Ramos (cell line): ENCODE measurements around the gene CEPT1.
"Not testable (repeated sequence)": the region's sequence is repeated elsewhere in the genome, so short reads cannot be mapped to it uniquely, and the experiment has no call there.

Experiments
- in situ Hi-C: fragments of 300-500 bp; cut with MboI; formaldehyde crosslinking; loops from one replicate; pipeline ENCODE4 v1.14.3; 2022; ENCODE audit warnings: low sequenced_read_pairs; ENCODE audit not compliant: unreplicated experiment

The CEPT1 gene

DNA sequence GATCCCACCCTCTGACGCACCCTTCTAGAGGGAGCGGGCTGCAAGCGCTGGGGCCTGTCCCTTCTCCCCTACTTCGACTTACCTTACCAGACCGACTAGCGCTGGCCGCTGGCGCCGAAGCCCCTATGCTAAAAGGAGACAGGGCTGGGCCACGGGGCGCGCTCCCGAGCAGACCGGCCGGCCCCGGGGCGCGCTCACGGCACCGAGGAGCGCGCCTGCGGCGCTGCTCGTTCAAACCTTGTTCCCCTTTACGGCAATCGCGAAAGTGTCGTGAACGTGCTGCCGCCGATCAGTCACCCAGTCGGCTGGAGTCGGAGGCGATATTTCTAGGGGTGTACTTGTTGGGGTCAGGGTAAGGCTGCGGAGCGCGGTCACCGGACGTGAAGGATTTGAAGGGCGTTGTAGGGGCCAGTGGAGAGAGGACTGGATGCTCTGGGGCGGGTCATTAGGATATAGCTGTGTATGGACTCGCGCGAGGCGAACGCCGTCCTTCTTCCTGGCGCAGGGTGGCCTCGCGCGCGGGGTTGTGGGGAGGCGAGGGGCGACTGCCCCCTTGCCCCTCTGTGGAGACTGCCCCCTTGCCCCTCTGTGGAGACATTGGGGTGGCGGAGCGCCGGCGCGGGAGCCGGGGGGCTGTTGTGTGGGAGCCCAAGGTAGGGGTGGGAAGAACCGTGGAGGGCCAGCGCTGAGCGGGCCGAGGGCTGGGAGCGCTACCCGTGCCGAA is at the start of gene CEPT1, which contains the start of gene DRAM2:
Gene CEPT1 (plus strand): TSS at position 268 of the 724 bp plus-strand sequence. CDS start 7,492 bp downstream, outside the sequence.
Gene DRAM2 (minus strand): TSS at position 138 of the 724 bp plus-strand sequence. CDS start 8,539 bp downstream, outside the sequence.
- in situ Hi-C loops: no loop called here

DNA sequence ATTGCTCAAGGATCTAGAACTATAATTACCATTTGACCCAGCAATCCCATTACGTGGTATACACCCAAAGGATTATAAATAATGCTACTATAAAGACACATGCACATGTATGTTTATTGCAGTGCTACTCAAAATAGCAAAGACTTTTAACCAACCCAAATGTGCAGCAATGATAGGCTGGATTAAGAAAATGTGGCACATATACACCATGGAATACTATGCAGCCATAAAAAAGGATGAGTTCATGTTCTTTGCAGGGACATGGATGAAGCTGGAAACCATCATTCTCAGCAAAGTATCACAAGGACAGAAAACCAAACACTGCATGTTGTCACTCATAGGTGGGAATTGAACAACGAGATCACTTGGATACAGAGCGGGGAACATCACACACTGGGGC is 44.6 kb upstream of the CEPT1 start:
- in situ Hi-C loops: not testable (repeated sequence)

DNA sequence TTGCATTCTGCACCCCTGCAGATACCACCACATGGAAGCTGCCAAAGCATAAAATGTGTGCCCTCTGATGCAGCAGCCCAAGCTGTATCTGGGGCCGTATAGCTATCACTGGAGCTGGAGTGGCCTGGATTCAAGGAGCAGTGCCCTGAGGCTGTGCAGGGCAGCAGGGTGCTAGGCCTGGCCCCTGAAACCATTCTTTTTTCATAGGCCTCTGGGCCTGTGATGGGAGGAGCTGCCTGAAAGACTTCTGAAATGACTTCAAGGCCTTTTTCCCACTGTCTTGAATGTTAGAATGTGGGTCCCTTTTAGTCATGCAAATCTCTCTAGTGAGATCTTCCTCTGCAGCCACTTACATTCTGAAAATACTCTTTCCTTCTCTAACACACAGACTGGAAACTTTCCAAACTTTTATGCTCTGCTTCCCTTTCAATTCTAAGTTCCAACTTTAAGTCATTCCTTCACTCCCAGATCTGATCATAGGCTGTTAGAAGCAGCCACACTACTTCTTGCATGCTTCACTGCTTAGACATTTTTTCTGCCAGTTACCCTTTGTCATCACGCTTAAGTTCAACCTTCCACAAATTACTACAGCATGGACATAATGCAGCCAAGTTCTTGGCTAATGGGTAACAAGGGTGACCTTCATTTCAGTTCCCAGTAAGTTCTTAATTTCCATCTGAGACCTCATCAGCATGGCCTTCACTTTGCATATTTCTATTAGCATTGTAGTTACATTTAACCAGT is 42.5 kb upstream of the CEPT1 start:
- in situ Hi-C loops: no loop called here

DNA sequence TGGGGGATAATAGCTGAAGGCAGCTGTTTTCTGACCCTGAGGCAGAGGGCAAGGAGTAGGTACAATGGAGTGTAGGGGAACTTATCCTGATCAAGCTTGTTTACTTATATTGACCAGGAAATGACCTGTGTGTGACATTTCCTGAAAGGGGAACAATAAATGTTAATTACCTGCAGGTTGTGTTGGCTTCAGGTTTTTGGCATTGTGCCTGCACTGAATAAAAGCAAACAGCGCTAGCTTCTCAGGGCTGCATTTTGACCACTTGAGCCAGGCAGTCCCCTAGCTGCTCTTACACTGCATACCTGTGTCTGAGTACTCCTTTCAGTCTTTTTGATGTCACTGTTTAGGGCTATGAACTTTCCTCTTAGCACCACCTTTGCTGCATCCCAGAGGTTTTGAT is 40.7 kb upstream of the CEPT1 start:
- in situ Hi-C loops: no loop called here

DNA sequence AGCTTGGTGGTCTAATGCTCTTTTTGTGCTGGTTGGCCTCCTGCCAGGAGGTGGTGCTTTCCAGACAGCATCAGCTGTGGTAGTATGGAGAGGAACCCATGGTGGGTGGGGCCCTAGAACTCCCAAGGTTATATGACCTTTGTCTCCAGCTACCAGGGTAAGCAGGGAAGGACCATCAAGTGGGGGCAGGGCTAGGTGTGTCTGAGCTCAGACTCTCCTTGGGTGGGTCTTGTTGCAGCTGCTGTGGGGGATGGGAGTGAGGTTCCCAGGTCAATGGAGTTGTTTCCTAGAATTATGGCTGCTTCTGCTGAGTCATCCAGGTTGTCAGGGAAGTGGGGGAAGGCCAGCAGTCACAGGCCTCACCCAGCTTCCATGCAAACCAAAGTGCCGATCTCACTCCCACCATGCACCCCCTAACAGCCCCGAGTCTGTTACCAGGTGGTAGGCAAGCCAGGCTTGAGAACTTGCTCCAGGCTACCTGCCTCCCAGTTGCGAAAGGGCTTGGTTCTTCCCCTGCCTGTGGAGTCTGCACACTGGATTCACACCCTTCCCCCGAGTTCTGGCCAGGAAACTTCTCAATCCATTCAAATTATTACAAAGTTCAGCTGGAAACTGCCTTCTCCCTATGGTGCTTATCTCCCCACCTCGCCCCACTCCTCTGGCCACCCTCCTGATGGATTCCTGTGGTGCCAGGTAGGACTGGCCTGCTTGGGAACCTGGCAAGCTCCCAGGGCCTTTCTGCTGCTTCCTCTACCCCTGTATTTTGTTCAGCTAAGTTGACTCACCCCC is 38.0 kb upstream of the CEPT1 start:
- in situ Hi-C loops: no loop called here

DNA sequence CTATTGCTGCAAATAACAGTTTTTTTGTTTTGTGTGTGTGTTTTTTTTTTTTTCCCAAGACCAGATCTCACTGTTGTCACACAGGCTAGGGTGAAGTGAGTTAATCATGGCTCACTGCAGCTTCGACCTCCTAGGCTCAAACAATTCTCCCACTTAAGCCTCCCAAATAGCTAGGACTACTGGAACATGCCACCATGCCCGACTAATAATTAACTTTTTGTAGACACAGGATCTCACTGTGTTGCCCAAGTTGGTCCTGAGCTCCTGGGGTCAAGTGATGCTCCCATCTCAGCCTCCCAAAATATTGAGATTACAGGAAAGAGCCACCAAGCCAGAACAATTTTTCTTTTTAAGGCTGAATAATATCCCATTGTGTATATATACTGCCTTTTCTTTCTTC is 35.0 kb upstream of the CEPT1 start:
- in situ Hi-C loops: no loop called here

DNA sequence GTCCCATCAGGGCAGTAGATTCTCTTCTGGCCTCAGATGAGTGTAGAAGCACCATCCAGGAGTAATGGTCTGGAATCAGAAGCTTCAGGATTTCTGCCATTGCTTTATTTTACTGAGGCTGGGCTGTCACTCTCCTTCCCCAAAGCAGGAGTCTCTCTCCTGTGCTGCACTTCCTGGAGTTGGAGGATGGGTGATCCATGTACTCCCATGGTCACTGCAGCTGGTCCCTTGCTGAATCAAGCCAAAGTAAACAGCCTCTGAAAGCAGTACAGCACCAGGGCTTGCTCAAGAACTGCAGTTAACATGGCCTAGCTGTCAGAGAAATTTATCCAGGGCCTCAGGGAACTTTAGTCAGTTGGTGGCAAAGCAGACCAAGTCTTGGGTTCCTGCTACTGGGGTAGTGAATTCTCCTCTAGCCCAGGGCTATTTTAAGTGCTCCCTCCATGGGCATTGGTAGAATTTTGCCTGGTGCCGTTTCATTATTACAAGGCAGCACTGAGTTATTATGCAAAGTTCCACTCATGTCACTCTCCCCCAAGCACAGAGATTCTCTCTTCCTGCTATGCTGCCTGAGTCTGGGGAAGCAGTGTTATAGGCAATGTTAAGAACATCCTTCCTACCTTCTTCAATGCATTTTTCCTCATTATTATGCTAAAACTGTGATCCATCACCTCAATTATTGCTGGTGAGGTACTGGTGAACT is 29.7 kb upstream of the CEPT1 start:
- in situ Hi-C loops: no loop called here

DNA sequence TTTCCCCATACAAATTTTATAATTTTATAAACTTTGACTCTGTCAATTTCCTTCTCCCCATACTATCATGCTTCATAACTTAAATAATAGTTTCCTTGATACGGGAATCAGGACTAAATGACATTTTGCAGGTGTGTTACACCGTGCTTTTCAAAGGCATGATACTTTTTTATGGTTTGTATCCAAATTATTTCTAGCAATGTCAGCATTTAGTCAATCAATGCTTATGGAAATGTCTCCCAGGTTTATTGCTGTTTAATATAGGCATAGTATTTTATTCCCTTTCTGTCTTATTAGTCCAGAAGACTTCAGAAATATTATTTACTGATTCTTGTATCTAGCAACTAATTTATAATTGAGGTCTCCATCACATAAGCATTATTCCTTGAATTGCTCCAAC is 23.5 kb upstream of the CEPT1 start:
- in situ Hi-C loops: no loop called here

DNA sequence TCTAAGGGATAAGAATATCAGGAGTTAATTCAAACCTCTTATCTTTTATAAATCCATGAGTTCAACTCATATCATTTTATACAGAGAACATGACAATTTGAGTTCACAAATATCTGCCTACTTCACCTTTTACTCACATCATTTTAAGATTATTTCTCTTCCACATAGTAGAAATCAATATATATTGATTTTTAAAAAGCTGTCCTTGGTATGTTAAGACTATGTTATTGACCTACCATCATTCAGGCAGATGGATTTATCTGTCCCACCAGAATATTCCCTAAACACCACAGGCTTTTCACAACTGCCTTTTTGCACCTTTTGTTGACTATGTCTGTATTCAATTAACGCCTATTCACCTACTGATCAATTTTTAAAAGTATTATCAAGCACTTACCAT is 13.7 kb upstream of the CEPT1 start:
- in situ Hi-C loops: no loop called here

DNA sequence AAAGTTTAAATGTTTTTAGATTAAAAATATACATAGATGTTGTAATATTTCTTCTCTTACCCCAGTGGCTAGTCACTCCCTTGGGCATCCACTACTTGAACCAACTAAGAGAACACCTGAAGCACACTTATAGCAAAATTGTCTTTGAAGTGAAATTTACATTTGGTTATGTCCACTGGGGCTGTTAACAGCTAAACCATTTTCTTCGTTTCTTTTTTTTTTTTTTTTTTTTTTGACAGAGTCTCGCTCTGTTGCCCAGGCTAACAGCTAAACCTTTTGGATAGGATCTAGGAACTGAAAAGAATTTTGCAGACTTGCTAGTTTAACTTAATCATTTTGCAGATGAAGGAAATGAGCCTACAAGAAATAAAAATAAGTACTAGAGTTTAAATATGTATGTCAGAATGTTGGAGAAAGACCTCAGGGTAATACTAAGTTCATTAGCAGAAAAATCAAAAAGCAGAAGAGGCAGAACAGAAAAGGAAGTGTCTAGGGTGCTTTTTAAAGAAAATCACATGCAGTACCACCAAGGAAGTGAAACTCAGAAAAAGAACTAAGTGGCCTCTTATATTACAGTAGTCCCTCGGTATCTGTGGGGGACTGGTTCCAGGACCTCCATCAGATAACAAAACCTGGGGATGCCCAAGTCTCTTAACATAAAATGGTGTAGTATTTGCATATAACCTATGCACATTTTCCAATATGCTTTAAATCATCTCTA is 11.9 kb upstream of the CEPT1 start:
- in situ Hi-C loops: no loop called here

DNA sequence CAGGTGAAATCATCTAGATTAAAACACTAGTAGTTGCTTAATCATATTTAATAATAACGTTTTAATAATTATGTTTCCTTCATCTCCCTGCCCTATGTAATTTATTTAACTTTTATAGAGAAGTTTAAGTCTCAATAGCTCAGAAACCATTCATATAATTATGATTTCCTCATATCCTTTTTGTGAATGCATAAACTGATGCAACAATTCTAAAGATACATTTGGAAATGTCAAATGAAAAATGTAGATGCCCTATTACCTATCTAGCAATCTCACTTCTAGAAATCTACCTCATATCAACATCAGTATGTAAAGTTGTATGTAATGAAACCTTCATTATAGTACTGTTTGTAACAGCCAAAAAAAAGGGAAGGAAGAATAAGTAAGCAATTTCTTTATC is 10.6 kb upstream of the CEPT1 start:
- in situ Hi-C loops: no loop called here

DNA sequence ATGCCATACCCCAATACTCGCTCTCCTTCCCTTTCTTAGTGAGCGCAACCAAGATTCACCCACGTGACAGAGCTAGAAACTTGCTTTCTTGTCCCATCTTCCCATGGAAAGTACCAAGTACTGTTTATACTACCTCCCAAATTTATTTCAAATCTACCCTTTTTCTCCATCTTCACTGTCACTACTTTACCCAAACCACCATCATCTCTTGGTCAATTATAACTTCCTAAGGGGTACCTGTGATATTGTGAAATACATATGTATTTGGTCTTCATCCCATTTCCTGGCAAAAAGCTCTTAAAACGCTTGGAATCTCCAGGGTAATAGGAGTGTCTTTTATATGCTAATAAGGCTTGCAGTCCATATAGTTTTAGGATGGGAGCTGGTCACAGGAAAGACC is 8.3 kb upstream of the CEPT1 start:
- in situ Hi-C loops: no loop called here

DNA sequence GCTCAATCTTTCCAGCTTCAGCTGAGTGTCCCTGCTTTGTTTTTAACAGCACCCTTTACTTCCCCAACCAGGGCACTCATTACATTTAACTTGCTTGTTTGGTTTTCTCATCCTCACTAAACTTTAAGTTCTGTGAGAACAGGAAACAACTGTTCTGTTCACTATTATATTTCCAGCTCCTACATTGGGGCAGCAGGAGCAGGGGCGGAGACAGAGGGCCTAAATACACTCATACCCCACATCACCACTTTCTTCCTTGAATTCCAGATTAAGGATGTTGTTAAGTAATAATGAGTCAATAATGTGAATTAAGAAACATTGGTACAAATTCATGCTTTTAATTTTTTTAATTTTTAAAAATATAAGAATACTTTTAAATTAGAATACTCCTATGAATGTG is 6.2 kb upstream of the CEPT1 start:
- in situ Hi-C loops: no loop called here

DNA sequence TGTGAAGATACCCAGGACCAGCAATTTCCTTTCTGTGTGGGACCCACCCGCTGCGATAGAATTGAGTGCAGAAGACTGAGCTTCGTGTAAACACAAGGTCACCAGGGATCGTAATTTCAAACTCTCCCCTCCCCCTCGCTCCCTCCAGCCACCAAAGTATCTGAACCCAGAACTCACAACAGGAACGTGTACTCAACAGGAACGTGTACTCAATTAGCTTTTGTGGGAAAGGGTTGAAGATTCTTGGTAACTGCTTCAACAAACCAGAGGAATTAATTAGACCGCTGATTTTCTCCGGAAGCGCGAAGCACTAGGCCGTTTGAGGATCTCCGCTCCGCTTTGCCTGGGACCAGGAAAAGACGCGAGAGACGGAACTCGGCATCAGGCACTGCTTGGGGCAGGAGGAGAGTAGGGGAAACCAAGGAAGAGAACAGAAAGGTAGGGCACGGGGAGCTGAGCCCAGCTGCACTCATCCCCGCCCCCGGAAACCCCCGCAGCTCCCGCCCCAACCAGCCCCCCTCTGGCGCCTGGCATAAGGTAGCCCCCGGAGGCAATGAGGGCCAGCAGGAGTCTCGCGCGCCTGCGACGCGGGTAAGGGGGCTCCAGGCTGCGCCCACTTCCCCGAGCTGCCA is 583 bp upstream of the CEPT1 start:
- in situ Hi-C loops: no loop called here

DNA sequence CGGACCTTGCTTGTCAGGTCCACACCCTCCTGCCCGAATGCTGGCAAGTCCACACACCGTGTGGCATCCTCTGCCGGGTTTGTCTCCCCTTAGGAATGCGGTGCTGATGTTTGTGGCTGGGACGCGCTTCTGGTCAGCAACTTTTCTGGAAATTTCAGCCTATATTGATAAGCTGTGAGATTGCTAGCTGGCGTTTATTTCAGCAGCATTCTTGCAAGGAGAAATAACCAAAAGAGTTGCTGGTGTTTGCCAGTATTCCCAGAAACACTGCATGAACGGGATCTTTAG is 601 bp downstream of the CEPT1 start:
- in situ Hi-C loops: no loop called here

DNA sequence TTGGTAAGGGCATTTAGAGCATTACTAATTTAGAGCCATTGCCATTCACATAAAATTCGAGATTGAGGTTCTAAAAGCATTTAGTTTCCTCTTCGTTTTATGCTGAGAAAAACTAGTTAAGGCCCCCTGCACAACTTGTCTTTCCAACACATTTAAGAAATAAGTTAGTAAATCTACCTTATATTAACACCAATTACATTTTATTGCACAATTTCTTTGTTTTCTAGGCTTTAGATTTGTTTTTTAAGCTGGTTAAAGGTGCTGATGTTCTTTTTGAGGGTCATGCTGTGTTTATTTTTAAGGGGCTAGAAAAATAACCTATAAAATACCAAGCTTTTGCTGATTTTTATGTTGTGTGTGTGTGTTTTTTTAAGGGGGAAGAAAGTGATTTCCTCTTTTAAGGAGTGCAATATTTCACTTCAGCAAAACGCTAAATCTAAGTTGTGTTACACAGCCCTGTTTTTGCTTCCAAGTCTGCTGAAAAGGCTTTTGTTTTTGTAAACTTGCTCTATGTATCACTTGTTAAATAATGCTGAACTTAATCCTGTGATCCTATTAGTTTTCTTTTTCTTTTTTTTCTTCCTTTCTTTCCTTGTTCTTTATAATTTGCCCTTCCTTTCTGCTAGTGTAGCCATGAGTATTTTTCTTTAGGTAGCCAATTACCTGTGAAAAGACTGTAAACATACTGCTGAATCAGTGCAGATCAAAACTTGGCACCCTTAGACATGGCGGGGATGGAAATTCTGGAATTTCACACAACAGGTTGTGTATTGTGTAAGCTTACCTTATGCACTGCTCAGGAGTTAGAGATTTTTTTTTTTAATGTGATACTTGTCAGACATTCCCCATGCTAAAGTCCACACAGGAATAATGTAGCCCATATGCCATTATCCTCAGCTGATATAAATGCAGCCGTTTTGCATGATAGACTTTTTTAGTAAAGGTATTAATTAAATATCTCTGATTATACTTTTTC is 1.5 kb downstream of the CEPT1 start:
- in situ Hi-C loops: no loop called here

DNA sequence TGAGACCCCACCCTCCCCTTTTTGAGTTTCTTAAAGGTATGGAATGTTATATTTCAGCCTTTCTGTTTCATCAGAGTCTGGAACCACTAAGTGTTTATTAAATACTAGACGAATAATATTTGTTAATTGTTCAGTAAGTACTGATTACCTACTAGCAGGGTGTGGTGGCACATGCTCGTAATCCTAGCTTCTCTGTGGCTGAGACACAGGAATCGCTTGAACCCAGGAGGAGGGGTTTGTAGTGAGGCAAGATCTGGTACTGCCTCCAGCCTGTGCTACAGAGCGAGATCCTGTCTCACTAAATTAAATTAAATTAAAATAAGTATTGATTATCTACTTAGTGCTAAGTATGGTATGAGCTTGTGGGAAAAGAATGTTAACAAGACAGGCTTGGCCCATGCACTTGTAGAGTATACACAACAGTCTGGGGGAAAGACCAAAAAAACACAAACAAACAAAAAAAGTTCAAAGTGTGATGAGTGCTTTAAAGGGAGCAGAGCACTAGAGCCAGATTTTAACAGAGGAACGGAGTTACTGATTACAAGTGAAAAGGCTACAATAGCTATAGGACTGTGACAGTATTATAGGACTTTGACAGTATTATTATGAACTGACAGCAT is 2.4 kb downstream of the CEPT1 start:
- in situ Hi-C loops: no loop called here

DNA sequence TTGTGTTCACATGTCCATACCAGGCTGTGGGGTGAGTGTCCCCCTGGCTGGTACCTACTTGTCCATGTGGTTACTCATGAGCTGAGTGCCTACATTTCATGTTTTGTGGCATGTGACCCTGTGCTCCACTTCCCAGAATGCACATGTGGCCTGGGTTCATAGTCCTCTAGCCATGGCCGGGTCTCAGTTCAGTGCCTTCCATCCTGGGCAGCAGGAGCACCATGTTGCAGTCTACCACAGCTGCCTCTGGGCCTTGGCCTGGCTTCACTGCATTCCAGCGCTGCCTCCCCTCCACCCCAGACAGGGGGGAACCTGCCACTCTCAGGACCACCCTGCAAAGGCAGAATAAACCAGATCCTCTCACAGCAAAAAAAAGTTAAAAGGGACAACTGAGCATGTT is 5.5 kb downstream of the CEPT1 start:
- in situ Hi-C loops: no loop called here
